GM12873 (cell line): ENCODE measurements around the gene UNC13D.

Source experiments
- TF ChIP-seq, protein P1 (sequence below): IDR thresholded peaks from 2 replicates; pipeline ENCODE4 v1.5.1; 2012; ENCODE audit warnings: low read depth, mild to moderate bottlenecking, moderate library complexity, low read length, control low read depth; ENCODE audit not compliant: insufficient read depth; ENCODE audit errors: missing control alignments

Gene UNC13D

DNA sequence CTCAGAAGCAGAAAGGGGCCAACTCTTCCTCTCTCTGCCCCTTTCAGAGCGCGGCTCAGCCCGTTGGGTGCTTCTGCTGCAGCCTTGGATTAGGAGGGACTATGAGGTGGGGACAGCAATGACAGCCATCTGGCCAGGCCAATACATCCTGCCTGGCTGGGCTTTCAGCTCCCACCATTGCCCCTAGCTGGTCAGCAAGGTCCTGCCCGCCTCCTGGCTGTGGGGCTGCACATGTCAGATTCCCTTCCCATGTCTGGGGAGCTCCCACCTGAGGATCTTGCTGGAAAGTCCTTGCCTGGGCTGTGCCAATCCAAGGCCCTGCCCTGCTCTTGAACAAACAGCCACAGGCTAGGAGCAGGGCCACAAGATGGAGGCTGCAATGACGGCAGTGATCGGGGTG lies 44.3 kb upstream of the UNC13D start:
- TF ChIP-seq, protein P1, sequence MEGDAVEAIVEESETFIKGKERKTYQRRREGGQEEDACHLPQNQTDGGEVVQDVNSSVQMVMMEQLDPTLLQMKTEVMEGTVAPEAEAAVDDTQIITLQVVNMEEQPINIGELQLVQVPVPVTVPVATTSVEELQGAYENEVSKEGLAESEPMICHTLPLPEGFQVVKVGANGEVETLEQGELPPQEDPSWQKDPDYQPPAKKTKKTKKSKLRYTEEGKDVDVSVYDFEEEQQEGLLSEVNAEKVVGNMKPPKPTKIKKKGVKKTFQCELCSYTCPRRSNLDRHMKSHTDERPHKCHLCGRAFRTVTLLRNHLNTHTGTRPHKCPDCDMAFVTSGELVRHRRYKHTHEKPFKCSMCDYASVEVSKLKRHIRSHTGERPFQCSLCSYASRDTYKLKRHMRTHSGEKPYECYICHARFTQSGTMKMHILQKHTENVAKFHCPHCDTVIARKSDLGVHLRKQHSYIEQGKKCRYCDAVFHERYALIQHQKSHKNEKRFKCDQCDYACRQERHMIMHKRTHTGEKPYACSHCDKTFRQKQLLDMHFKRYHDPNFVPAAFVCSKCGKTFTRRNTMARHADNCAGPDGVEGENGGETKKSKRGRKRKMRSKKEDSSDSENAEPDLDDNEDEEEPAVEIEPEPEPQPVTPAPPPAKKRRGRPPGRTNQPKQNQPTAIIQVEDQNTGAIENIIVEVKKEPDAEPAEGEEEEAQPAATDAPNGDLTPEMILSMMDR = no peak

DNA sequence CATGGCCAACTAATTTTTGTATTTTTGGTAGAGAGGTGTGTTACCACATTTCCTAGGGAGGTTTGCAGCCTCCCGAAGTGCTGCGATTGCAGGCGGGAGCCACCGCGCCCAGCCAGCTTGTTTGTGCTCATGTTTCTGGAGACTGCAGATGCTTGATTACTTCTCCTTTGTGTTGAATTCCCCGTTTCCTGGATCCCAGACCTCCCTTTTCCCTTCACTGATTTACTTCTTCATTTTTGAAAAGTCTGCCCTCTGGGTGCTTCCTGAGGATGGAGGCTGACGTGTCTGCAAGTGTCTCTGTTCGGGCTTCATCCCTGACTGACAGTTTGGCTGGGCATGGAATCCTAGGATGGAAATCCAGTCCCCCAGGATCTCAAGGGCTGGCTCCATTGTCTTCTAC lies 41.2 kb upstream of the UNC13D start:
- TF ChIP-seq, protein P1 = no peak

DNA sequence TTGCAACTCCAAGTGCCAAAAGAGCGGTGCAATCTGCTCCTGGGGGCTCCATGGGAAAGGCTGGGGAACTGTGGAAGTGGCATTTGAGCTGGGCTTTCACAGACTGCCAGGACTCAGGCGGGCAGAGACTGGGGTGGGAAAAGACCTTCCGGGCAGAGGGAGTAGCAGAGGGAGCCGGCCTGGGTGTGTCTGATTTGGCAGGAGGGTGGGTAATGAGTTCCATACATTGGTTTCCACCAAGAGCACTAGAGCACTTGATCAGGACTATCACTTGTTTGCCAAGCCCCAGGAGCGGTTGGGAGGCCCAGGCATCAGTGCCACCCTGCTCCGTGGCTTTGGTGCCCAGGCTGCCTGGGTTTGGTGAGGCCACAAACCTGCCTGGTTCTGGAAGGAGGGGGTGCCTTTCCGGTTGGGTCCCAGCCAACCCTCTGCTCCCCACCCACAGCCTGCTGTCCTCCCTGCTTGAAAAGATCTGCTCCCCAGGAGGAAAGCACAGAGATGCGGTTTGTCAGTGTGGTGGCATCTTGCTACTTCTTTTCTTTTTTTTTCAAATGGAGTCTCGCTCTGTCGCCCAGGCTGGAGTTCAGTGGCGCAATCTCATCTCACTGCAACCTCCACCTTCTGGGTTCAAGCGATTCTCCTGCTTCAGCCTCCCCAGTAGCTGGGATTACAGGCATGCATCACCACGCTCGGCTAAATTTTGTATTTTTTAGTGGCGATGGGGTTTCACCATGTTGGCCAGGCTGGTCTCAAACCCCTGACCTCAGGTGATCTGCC lies 37.7 kb upstream of the UNC13D start:
- TF ChIP-seq, protein P1 = no peak

DNA sequence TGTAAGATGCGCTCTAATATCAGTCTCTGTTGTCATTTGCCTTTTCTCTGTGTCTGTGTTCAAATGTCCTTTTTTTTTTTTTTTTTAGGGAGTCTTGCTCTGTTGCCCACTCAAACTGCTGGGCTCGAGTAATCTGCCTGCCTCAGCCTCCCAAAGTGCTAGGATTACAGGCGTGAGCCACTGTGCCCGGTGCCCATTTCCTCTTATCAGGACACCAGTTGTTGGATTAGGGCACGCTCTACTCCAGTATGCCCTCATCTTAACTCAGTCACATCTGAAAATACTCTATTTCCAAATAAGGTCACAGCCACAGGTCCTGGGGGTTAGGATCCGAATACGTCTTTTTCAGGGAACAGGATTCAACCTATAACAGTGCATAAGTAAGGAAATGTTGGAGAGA lies 36.1 kb upstream of the UNC13D start:
- TF ChIP-seq, protein P1 = no peak

- TF ChIP-seq, protein P1 = no peak
These were observed 34.2 kb upstream of the UNC13D start, which contains the start of gene TRIM47 for GRCh38 chr17:75878174-75878998. TSS of gene TRIM47 (minus strand) at chr17:75878581. CDS start at chr17:75878548, 33 bp downstream.

DNA sequence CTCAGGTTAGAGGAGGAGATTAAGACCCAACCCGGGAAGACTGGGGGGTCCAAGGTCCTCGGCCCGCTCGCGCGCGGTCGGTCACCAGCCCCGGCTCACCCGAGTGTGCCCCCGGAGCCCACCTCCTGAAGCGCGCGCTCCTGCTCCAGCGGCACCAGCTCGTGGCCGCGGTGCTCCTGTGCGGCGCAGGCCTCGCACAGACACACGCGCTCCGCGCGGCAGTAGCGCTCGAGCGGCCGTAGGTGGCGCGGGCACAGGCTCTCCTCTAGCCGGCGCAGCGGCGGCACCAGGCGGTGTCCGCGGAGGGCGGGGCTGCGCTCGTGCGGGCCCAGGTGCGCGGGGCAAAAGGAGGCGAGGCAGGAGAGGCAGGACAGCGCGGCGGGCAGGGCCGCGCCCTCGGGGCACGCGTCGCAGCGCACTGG lies 33.6 kb upstream of the UNC13D start:
- TF ChIP-seq, protein P1 = peak; percentile 61
